B cell (primary cell): ENCODE measurements around the gene UAP1L1. TPM values are rescaled to one million over a fixed set of nuclear protein-coding genes. Genes with fewer than 3 reads are reported as not detected.

Experiments
- ATAC-seq: fragments of 200-7000 bp; cut with Tn5 transposase; one replicate; pipeline ENCODE4 v1.10.0; 2021; ENCODE audit warnings: low read depth, mild to moderate bottlenecking, moderate number of reproducible peaks, moderate library complexity
- CTCF ChIA-PET: fragments of 350-600 bp; sonication (Branson Sonifier 250); formaldehyde crosslinking; loops from one replicate; lab custom pipeline; 2021; ENCODE audit warnings: antibody characterized with exemption, inconsistent platforms; lab: Charles Lee
- POLR2A ChIA-PET: fragments of 350-600 bp; sonication (Branson Sonifier 250); formaldehyde crosslinking; loops from one replicate; lab custom pipeline; 2021; ENCODE audit warnings: antibody characterized with exemption; lab: Charles Lee
- DNase-seq: peaks from one replicate; pipeline ENCODE4 v3.0.0; 2013
- H2AFZ ChIP-seq: 2 replicates; pipeline ENCODE4 v1.6.1; 2012; ENCODE audit warnings: mild to moderate bottlenecking, low read depth, low read length; ENCODE audit not compliant: insufficient read depth, poor library complexity, severe bottlenecking
- H3K27ac ChIP-seq, 2 donors: 1 replicate in 1 of 2; 2 replicates in 1 of 2; pipeline ENCODE4 v1.5.1; 2012 to 2013; ENCODE audit warnings: low read length in 2 of 2, mild to moderate bottlenecking in 2 of 2, moderate library complexity in 1 of 2
- H3K27me3 ChIP-seq, 4 experiments: fragments of 200-600 bp in 1 of 4; sonication (generic) in 1 of 4; replicated peaks in 1 of 4; 1 replicate in 2 of 4; 2 replicates in 2 of 4; pipeline versions ENCODE4 v1.6.1 to v1.7.0; 2013 to 2016; ENCODE audit warnings: low read length in 3 of 4, mild to moderate bottlenecking in 2 of 4, mixed read lengths in 1 of 4, moderate library complexity in 1 of 4; ENCODE audit not compliant: insufficient read depth in 4 of 4, control insufficient read depth in 3 of 4; ENCODE audit errors: control extremely low read depth in 1 of 4
- H3K36me3 ChIP-seq, 2 experiments: replicated peaks in 1 of 2; 1 replicate in 1 of 2; 2 replicates in 1 of 2; pipeline versions ENCODE4 v1.6.1 to v1.7.1; 2013; ENCODE audit warnings: low read length in 1 of 2; ENCODE audit not compliant: insufficient read depth in 2 of 2, control insufficient read depth in 1 of 2; ENCODE audit errors: control extremely low read depth in 1 of 2, extremely low read depth in 1 of 2
- H3K4me1 ChIP-seq, 2 donors: fragments of 200-600 bp in 1 of 2; sonication (generic) in 1 of 2; 1 replicate in 1 of 2; 2 replicates in 1 of 2; pipeline versions ENCODE4 v1.5.1 to v1.6.1; 2013 to 2017; ENCODE audit warnings: low read length in 2 of 2; ENCODE audit not compliant: control insufficient read depth in 2 of 2, insufficient read depth in 2 of 2
- H3K4me2 ChIP-seq: replicated peaks from 2 replicates; pipeline ENCODE3; 2012; ENCODE audit warnings: mild to moderate bottlenecking, low read depth, low read length; ENCODE audit not compliant: poor library complexity, severe bottlenecking
- H3K4me3 ChIP-seq, 5 experiments: fragments of 200-600 bp in 1 of 5; sonication (generic) in 1 of 5; 1 replicate in 3 of 5; 2 replicates in 2 of 5; pipeline versions ENCODE4 v1.5.1 to v1.7.0; 2011 to 2016; ENCODE audit warnings: low read length in 4 of 5, mild to moderate bottlenecking in 4 of 5, low read depth in 2 of 5, control low read depth in 1 of 5, moderate library complexity in 1 of 5; ENCODE audit not compliant: insufficient read depth in 1 of 5; ENCODE audit errors: control extremely low read depth in 1 of 5, extremely low read depth in 1 of 5
- H3K79me2 ChIP-seq: fragments of 200-600 bp; sonication (generic); one replicate; pipeline ENCODE4 v1.6.0; 2016; ENCODE audit warnings: low read length; ENCODE audit not compliant: control insufficient read depth, insufficient read depth
- H3K9ac ChIP-seq: fragments of 200-600 bp; sonication (generic); 2 replicates; pipeline ENCODE4 v1.6.1; 2017; ENCODE audit warnings: mild to moderate bottlenecking, low read length, moderate library complexity
- H3K9me3 ChIP-seq, 3 donors: one replicate each; pipeline versions ENCODE4 v1.6.1 to v1.7.1; 2013; ENCODE audit warnings: low read length in 2 of 3; ENCODE audit not compliant: control insufficient read depth in 2 of 3, insufficient read depth in 1 of 3; ENCODE audit errors: control extremely low read depth in 1 of 3
- H4K20me1 ChIP-seq: 2 replicates; pipeline ENCODE4 v1.6.0; 2012; ENCODE audit warnings: mild to moderate bottlenecking, low read length; ENCODE audit not compliant: insufficient read depth, control insufficient read depth, poor library complexity, severe bottlenecking
- H3K27ac Mint-ChIP-seq: one replicate; pipeline ENCODE4 v1.8.0; 2021; ENCODE audit warnings: mixed read lengths
- H3K27me3 Mint-ChIP-seq: one replicate; pipeline ENCODE4 v1.8.0; 2021; ENCODE audit warnings: mixed read lengths
- H3K4me1 Mint-ChIP-seq: one replicate; pipeline ENCODE4 v1.8.0; 2021; ENCODE audit warnings: mixed read lengths
- H3K4me3 Mint-ChIP-seq: one replicate; pipeline ENCODE4 v1.8.0; 2021; ENCODE audit warnings: mixed read lengths
- H3K9me3 Mint-ChIP-seq: one replicate; pipeline ENCODE4 v1.8.0; 2022; ENCODE audit warnings: mixed read lengths; ENCODE audit not compliant: insufficient read depth
- EZH2 ChIP-seq: IDR thresholded peaks from 2 replicates; pipeline ENCODE4 v1.6.1; 2012; ENCODE audit warnings: borderline replicate concordance, low read depth, mild to moderate bottlenecking, moderate library complexity, low read length; ENCODE audit not compliant: insufficient read depth, poor library complexity, severe bottlenecking
- WGBS: methylation state at CpG from one replicate; pipeline ENCODE4 v1.1.5; 2013; ENCODE audit warnings: missing lambda C conversion rate; ENCODE audit not compliant: insufficient coverage; 5-methylcytosine and 5-hydroxymethylcytosine counted together
- intact Hi-C: fragments of 100-400 bp; cut with micrococcal nuclease; formaldehyde crosslinking; loops from one replicate; pipeline ENCODE4 v1.10.0; 2022
- polyA plus RNA-seq: library from polyadenylated mRNA; depleted of rRNA; stranded (reverse); fragments of >200 nt; gene quantifications from 2 replicates; pipeline ENCODE4 v1.2.3, GENCODE V29; 2012
- total RNA-seq, 2 donors: library from RNA; stranded (reverse); fragments of 120-200 nt in 1 of 2; gene quantifications; 1 replicate in 1 of 2; 2 replicates in 1 of 2; pipeline versions ENCODE4 v1.2.3 to v1.2.4, GENCODE V29; 2013 to 2022
- TF ChIP-seq, protein P1 (sequence below): fragments of 200-600 bp; IDR thresholded peaks from one replicate; pipeline ENCODE4 v1.8.0; 2022; ENCODE audit warnings: antibody characterized with exemption, mild to moderate bottlenecking

Gene UAP1L1
- total and polyA plus RNA-seq, 2 donors (not counting 1 experiment from before 2014, with no cell fraction given), result 29.1 to 47.6 TPM

DNA sequence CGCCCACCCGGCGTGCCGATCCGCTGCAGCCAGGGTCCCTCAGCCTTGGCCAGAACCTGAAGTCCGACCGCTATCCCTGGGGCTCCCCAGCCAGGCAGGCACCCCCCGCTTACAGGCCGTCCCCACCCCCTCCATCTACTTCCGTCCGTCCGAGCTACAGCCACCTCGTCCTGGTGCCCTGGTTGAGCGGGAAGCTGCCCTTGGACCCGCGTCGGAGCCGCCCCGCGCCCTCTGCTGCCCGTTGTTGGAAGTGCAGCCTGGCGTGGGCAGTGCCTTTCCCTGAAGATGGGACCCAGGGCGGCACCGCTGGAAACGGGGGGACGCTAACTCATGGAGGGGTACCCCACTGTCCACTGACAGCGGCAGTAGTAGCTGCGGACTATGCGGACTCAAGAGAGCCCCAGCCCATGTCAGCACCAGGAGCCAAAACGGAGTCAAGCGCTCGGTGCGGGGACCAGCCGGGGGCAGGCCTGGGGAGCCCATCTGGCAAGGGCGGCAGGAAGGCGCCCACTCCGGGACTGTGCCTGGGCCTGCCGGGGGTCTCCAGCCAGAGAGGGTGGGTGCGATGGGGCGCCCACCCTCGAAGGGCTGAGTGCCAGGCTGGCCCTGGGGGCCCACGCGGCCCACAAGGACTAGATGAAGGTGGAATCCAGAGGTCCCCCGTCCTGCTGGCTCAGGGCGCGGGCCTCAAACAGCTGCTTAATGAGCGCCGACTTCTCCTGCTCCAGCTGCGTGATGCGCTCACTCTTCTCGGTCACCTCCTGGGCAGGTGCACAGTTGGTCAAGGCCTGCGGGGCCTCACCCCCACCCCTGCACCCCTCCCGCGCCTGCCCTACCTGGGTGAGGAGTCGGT, 13.1 kb upstream of the UAP1L1 start:
- Mint-ChIP-seq H3K9me3 (no peaks in the 10 kb centered on the region), H3K27me3 (peaks cover 6% of the 10 kb centered on the region), H3K4me1 (peaks cover 8% of the 10 kb centered on the region), H3K27ac (peak overlapping the region; percentile 46), H3K4me3 (no peak overlapping the region)
- Histone ChIP-seq H3K4me1 (peaks cover 5 to 19% of the 10 kb centered on the region in 2 donors), H3K79me2 (no peaks in the 10 kb centered on the region), H3K9ac (no peak overlapping the region), H3K27me3 (peaks cover 0 to 11% (median under 1%) of the 10 kb centered on the region in 4 experiments), H4K20me1 (peaks cover 8% of the 10 kb centered on the region), H3K27ac (no peak overlapping the region), H3K4me2 (no peak overlapping the region), H3K4me3 (no peak overlapping the region), H2AFZ (no peak overlapping the region), H3K9me3 (peaks cover 0 to 3% (median 0%) of the 10 kb centered on the region in 3 donors), H3K36me3 (no peaks in the 10 kb centered on the region)
- ATAC-seq (peak; percentile 32), DNase-seq (peak; percentile 70)
- POLR2A ChIA-PET, result no interaction called here
- TF ChIP-seq, protein P1, sequence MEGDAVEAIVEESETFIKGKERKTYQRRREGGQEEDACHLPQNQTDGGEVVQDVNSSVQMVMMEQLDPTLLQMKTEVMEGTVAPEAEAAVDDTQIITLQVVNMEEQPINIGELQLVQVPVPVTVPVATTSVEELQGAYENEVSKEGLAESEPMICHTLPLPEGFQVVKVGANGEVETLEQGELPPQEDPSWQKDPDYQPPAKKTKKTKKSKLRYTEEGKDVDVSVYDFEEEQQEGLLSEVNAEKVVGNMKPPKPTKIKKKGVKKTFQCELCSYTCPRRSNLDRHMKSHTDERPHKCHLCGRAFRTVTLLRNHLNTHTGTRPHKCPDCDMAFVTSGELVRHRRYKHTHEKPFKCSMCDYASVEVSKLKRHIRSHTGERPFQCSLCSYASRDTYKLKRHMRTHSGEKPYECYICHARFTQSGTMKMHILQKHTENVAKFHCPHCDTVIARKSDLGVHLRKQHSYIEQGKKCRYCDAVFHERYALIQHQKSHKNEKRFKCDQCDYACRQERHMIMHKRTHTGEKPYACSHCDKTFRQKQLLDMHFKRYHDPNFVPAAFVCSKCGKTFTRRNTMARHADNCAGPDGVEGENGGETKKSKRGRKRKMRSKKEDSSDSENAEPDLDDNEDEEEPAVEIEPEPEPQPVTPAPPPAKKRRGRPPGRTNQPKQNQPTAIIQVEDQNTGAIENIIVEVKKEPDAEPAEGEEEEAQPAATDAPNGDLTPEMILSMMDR, result peak; percentile 86
- TF ChIP-seq EZH2, result no peak
- intact Hi-C loops, result no loop called here
- 59% methylated on average over 54 of the region's 55 CpGs for WGBS
- CTCF ChIA-PET, result interaction anchor here (0.7 to 6.2 kb wide), 20 partner anchors 12 to 303 kb away, joined by 3 to 61 read pairs (median 3); partner anchors contain the start of genes NPDC1, RNF224, TUBB4B and UAP1L1

DNA sequence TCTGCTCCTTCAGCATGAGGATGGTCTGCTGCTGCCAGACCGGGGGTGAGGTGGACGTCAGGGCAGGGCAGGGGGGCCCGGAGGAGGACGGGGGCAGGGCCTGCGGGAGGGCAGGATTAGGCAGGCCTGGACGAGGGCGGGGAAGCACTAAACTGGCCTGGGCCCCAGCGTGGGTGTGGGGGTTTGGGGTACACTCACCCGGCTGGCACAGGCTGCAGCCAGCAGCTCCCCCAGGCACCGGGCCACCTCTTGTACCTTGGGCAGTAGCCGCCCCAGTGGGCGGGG, 12.5 kb upstream of the UAP1L1 start:
- no peak overlapping the region for H3K4me2 ChIP-seq
- peaks cover 10 to 24% of the 10 kb centered on the region in 2 donors for H3K4me1 ChIP-seq
- WGBS, result 97% methylated on average over 12 of the region's 12 CpGs
- peaks cover 8% of the 10 kb centered on the region for H3K4me1 Mint-ChIP-seq
- ChIA-PET POLR2A (no interaction called here), CTCF (interaction anchor here (1.0 to 6.2 kb wide), 11 partner anchors 18 to 287 kb away, joined by 3 to 61 read pairs (median 7); partner anchors contain the start of genes NPDC1, RNF224 and TUBB4B)
- no peak overlapping the region for H2AFZ ChIP-seq
- no peak overlapping the region for H3K4me3 Mint-ChIP-seq
- no peak overlapping the region for H3K9ac ChIP-seq
- TF ChIP-seq EZH2, result no peak
- TF ChIP-seq, protein P1, result no peak
- no peaks in the 10 kb centered on the region for H3K79me2 ChIP-seq
- intact Hi-C loops, result no loop called here
- H3K36me3 ChIP-seq, result no peaks in the 10 kb centered on the region
- no peak overlapping the region for H3K27ac Mint-ChIP-seq
- no peaks in the 10 kb centered on the region for H3K9me3 Mint-ChIP-seq
- no peak overlapping the region for H3K4me3 ChIP-seq
- peaks cover 0 to 15% (median 1%) of the 10 kb centered on the region in 4 experiments for H3K27me3 ChIP-seq
- peaks cover 8% of the 10 kb centered on the region for H4K20me1 ChIP-seq
- no peak overlapping the region for H3K27ac ChIP-seq
- H3K9me3 ChIP-seq, result peaks cover 0 to 7% (median 0%) of the 10 kb centered on the region in 3 donors
- no peak for DNase-seq
- no peak for ATAC-seq
- H3K27me3 Mint-ChIP-seq, result peaks cover 6% of the 10 kb centered on the region
